ENCODE results near the gene NUDT19.
"Not testable (repeated sequence)": the region's sequence is repeated elsewhere in the genome, so short reads cannot be mapped to it uniquely, and the experiment has no call there.

DNA sequence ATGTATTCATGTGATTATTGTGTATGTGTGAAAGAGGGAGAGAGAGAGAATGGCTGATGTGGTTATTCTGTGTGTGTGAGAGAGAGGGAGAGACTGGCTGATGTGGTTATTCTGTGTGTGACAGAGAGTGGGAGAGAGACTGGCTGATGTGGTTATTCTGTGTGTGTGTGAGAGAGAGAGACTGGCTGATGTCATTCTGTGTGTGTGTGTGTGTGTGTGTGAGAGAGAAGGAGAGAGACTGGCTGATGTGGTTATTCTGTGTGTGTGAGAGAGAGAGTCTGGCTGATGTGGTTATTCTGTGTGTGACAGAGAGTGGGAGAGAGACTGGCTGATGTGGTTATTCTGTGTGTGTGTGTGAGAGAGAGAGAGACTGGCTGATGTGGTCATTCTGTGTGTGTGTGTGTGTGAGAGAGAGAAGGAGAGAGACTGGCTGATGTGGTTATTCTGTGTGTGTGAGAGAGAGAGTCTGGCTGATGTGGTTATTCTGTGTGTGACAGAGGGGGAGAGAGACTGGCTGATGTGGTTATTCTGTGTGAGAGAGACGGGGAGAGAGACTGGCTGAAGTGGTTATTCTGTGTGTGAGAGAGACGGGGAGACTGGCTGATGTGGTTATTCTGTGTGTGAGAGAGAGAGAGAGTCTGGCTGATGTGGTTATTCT lies 54.1 kb downstream of the NUDT19 start:
- not testable (repeated sequence) for TF ChIP-seq CTCF (IDR thresholded peaks at IDR 0.05 in 4 of 5, conservative IDR thresholded peaks at IDR 0.05 in 1 of 5); POLR2A (IDR thresholded peaks at IDR 0.05)
